K562 (cell line): ENCODE measurements around the gene BMI1. TPM values are rescaled to one million over a fixed set of nuclear protein-coding genes. Genes with fewer than 3 reads are reported as not detected.

ENCODE experiments used
- ATAC-seq: fragments of 200-7000 bp; cut with Tn5 transposase; 3 replicates; pipeline ENCODE4 v1.9.1; 2020; ENCODE audit warnings: moderate library complexity
- BruUV-seq: library from RNA; stranded (reverse); fragments of 400-500 nt; replicated peaks from 2 replicates; lab custom pipeline; 2021; lab: Mats Ljungman, UMichigan
- CTCF ChIA-PET: fragments of 300-600 bp; formaldehyde crosslinking; extraction: SDS; loops from one replicate; lab custom pipeline; 2021; ENCODE audit warnings: low intra/inter-chr PET ratio; lab: Yijun Ruan, JAX
- POLR2A ChIA-PET: fragments of 300-600, 350-650 bp; sonication (Branson Sonifier 250); formaldehyde crosslinking; extraction: SDS; loops from one replicate; lab custom pipeline; 2021; ENCODE audit warnings: antibody characterized with exemption, inconsistent platforms; lab: Yijun Ruan, JAX
- DNase-seq, 4 experiments: peaks; one replicate each; pipeline versions ENCODE4 v3.0.0 to v3.0.0-alpha.2; 2011 to 2018; ENCODE audit warnings: low spot score in 3 of 4, mixed read lengths in 3 of 4; ENCODE audit errors: extremely low read depth in 1 of 4
- FAIRE-seq: peaks from 2 replicates; lab custom pipeline; 2011; peaks lifted over from hg19 to GRCh38; lab: Jason Lieb, UNC
- H2AFZ ChIP-seq: 2 replicates; pipeline ENCODE4 v1.6.0; 2011; ENCODE audit warnings: low read depth, low read length, control low read depth, inconsistent platforms
- H3K27ac ChIP-seq: fragments of 200-600 bp; 3 replicates; pipeline ENCODE4 v1.8.0; 2011; ENCODE audit warnings: low read depth, mild to moderate bottlenecking, control low read depth, inconsistent platforms, low read length, moderate library complexity, mixed read lengths; ENCODE audit errors: extremely low read depth
- H3K27me3 ChIP-seq, 2 experiments: fragments of 300-600 bp in 1 of 2; 2 replicates in 1 of 2; 3 replicates in 1 of 2; pipeline versions ENCODE4 v1.6.0 to v1.8.0; 2011; ENCODE audit warnings: inconsistent platforms in 2 of 2, low read length in 2 of 2, mild to moderate bottlenecking in 1 of 2, mixed read lengths in 1 of 2, moderate library complexity in 1 of 2; ENCODE audit not compliant: control insufficient read depth in 2 of 2, insufficient read depth in 2 of 2
- H3K36me3 ChIP-seq: fragments of 300-600 bp; 3 replicates; pipeline ENCODE4 v1.8.0; 2011; ENCODE audit warnings: mild to moderate bottlenecking, low read length, inconsistent platforms; ENCODE audit not compliant: control insufficient read depth, insufficient read depth
- H3K4me1 ChIP-seq, 2 experiments: fragments of 200-600 bp in 1 of 2; replicated peaks in 1 of 2; 2 replicates in 1 of 2; 3 replicates in 1 of 2; pipeline versions ENCODE4 v1.5.1 to v1.8.0; 2011; ENCODE audit warnings: inconsistent platforms in 2 of 2, low read length in 2 of 2, mild to moderate bottlenecking in 1 of 2, mixed read lengths in 1 of 2, moderate library complexity in 1 of 2; ENCODE audit not compliant: control insufficient read depth in 2 of 2, insufficient read depth in 2 of 2
- H3K4me2 ChIP-seq: 2 replicates; pipeline ENCODE4 v1.6.1; 2011; ENCODE audit warnings: low read length, control low read depth, inconsistent platforms, mixed read lengths; ENCODE audit not compliant: insufficient read depth
- H3K4me3 ChIP-seq: fragments of 200-600 bp; sonication (generic), shearing (Covaris generic); 2 replicates; pipeline ENCODE4 v1.5.1; 2016; ENCODE audit warnings: control low read depth, inconsistent platforms
- H3K79me2 ChIP-seq: fragments of 200-600 bp; 3 replicates; pipeline ENCODE4 v1.8.0; 2011; ENCODE audit warnings: low read length, inconsistent platforms; ENCODE audit not compliant: control insufficient read depth, insufficient read depth
- H3K9ac ChIP-seq, 2 experiments: 2 replicates each; pipeline versions ENCODE4 v1.6.0 to v1.6.1; 2011; ENCODE audit warnings: low read depth in 2 of 2, low read length in 2 of 2, control low read depth in 1 of 2, inconsistent platforms in 1 of 2, mild to moderate bottlenecking in 1 of 2, mixed read lengths in 1 of 2; ENCODE audit not compliant: insufficient read depth in 1 of 2
- H3K9me1 ChIP-seq: one replicate; pipeline ENCODE4 v1.6.0; 2011; ENCODE audit warnings: inconsistent platforms, mild to moderate bottlenecking, low read length, moderate library complexity; ENCODE audit not compliant: control insufficient read depth, insufficient read depth
- H3K9me3 ChIP-seq: replicated peaks from 2 replicates; pipeline ENCODE4 v1.5.1; 2011; ENCODE audit warnings: low read depth, low read length, inconsistent platforms; ENCODE audit not compliant: control insufficient read depth, insufficient read depth
- H4K20me1 ChIP-seq: replicated peaks from 2 replicates; pipeline ENCODE4 v1.6.1; 2011; ENCODE audit warnings: low read length, inconsistent platforms, mixed read lengths; ENCODE audit not compliant: control insufficient read depth, insufficient read depth
- CBFA2T3 ChIP-seq: fragments of 450-650 bp; IDR thresholded peaks from 2 replicates; pipeline ENCODE4 v1.6.1; 2017
- CREM ChIP-seq: IDR thresholded peaks from 2 replicates; pipeline ENCODE4 v1.6.1; 2014; ENCODE audit warnings: antibody characterized with exemption, low read depth
- ESRRB ChIP-seq: fragments of 250-450 bp; sonication (Bioruptor Pico); IDR thresholded peaks from 2 replicates; pipeline ENCODE4 v1.5.0; 2020; ENCODE audit warnings: mild to moderate bottlenecking, moderate library complexity, borderline replicate concordance
- KDM4B ChIP-seq, 2 experiments: fragments of 450-650 bp in 1 of 2; sonication (generic) in 1 of 2; IDR thresholded peaks; 2 replicates each; pipeline ENCODE4 v1.6.1; 2016 to 2017; ENCODE audit warnings: borderline replicate concordance in 2 of 2, antibody characterized with exemption in 1 of 2, low read depth in 1 of 2, mild to moderate bottlenecking in 1 of 2
- KLF1 ChIP-seq: fragments of 450-650 bp; IDR thresholded peaks from 2 replicates; pipeline ENCODE4 v1.6.1; 2016; ENCODE audit warnings: missing genetic modification characterization, missing compliant biosample characterization
- KLF10 ChIP-seq: fragments of 250-450 bp; sonication (Bioruptor Pico); IDR thresholded peaks from 2 replicates; pipeline ENCODE4 v1.6.1; 2021; ENCODE audit warnings: matching md5 sums
- NFIC ChIP-seq: fragments of 450-650 bp; IDR thresholded peaks from 2 replicates; pipeline ENCODE4 v1.6.1; 2017; ENCODE audit warnings: mild to moderate bottlenecking, inconsistent platforms
- RAD21 ChIP-seq, 2 experiments: fragments of 250-450 bp in 1 of 2; fragments of 450-650 bp in 1 of 2; sonication (Bioruptor Pico) in 1 of 2; formaldehyde crosslinking in 1 of 2; IDR thresholded peaks in 1 of 2; conservative IDR thresholded peaks in 1 of 2; 2 replicates each; pipeline versions ENCODE4 v1.4.0 to v1.8.0; 2020 to 2022; ENCODE audit warnings: mild to moderate bottlenecking in 2 of 2, moderate library complexity in 1 of 2
- SP2 ChIP-seq: IDR thresholded peaks from 2 replicates; pipeline ENCODE4 v1.6.1; 2011; ENCODE audit warnings: mild to moderate bottlenecking, low read depth, low read length, moderate library complexity; ENCODE audit not compliant: poor library complexity, severe bottlenecking; ENCODE audit errors: extremely low read depth
- ZNF224 ChIP-seq: sonication (generic); formaldehyde crosslinking; IDR thresholded peaks from 2 replicates; pipeline ENCODE4 v1.8.0; 2022; ENCODE audit warnings: mild to moderate bottlenecking, missing genetic modification reagents
- ZNF263 ChIP-seq: sonication (generic); formaldehyde crosslinking; IDR thresholded peaks from 2 replicates; pipeline ENCODE4 v1.8.0; 2022; ENCODE audit warnings: mild to moderate bottlenecking, missing genetic modification reagents, borderline replicate concordance
- WGBS: fragments of 100-300 bp; shearing (Covaris generic); methylation state at CpG from one replicate; pipeline ENCODE4 v1.1.6; 2016; ENCODE audit warnings: low coverage, mixed read lengths; ENCODE audit not compliant: insufficient coverage; ENCODE audit errors: missing lambda C conversion rate; 5-methylcytosine and 5-hydroxymethylcytosine counted together
- in situ Hi-C: fragments of 300-500 bp; cut with MboI; formaldehyde crosslinking; loops from 4 replicates; pipeline ENCODE4 v1.15.0; 2018; ENCODE audit warnings: inconsistent platforms, mixed read lengths
- intact Hi-C: fragments of 100-400 bp; cut with micrococcal nuclease; formaldehyde crosslinking; loops from 2 replicates; pipeline ENCODE4 v1.14.2; 2022
- polyA plus RNA-seq, 8 experiments: library from polyadenylated mRNA; depleted of rRNA in 4 of 8; stranded (reverse) in 5 of 8; unstranded in 3 of 8; fragments of >200 nt; fragmentation: Nextera tagmentation in 2 of 8; fragmentation: Illumina TruSeq in 1 of 8; extraction: Ambion mirVana in 2 of 8; extraction: Trizol in 1 of 8; gene quantifications; 2 replicates each; pipeline versions ENCODE4 v1.2.1 to v1.2.3, GENCODE V29; 2011 to 2014; ENCODE audit warnings: inconsistent platforms in 1 of 8, missing spikeins in 1 of 8
- total RNA-seq, 7 experiments: library from RNA; depleted of rRNA in 6 of 7; stranded (reverse); fragments of >200 nt in 6 of 7; fragmentation: Illumina TruSeq in 2 of 7; extraction: Trizol in 2 of 7; gene quantifications; 2 replicates each; pipeline versions ENCODE4 v1.2.1 to v1.2.3, GENCODE V29; 2011 to 2021; ENCODE audit warnings: low replicate concordance in 1 of 7
- TF ChIP-seq, protein P1 (sequence below), 3 experiments: IDR thresholded peaks in 2 of 3; conservative IDR thresholded peaks in 1 of 3; 2 replicates each; pipeline ENCODE4 v1.5.1; 2011 to 2012; ENCODE audit warnings: low read length in 3 of 3, mild to moderate bottlenecking in 3 of 3, control low read depth in 2 of 3, improper control_type of control experiment in 1 of 3, inconsistent platforms in 1 of 3, low read depth in 1 of 3, mixed read lengths in 1 of 3, moderate library complexity in 1 of 3; ENCODE audit not compliant: insufficient read depth in 2 of 3

Gene BMI1
- total and polyA plus RNA-seq, 9 of the 15 experiments (the other 6 are each of a cell fraction or from before 2014, with no cell fraction given) = 21.4 to 103 (median 70.8) TPM

DNA sequence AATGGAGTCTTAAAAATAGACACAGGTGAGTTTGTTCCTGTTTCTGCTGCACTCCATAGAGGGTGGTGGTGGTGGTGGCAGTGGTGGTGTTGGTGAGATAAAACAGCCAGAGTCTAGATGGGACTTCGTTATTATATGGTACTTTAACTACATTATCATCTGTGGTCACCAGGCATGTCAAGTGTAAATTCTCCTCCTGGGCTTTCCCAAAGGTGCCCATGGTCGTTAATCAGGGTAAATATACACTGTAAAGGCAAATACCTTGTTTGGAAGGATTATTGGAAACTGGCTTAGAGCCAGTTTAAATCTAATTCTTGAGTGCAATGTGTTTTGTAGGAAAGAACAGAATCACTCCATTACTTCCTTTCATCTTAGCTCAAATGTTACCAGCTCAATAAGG is 26.2 kb upstream of the BMI1 start:
- no peaks in the 10 kb centered on the region for H3K9me1 ChIP-seq
- no peaks in the 10 kb centered on the region for H3K27me3 ChIP-seq
- POLR2A ChIA-PET = interaction anchor here (0.6 kb wide), 1 partner anchor 49 kb away, joined by 4 read pairs; no protein-coding TSS in a partner anchor
- no peak overlapping the region for H2AFZ ChIP-seq
- intact Hi-C loops (no loop called here), in situ Hi-C loops (no loop called here)
- no peaks in the 10 kb centered on the region for H3K9me3 ChIP-seq
- H3K4me1 ChIP-seq = no peaks in the 10 kb centered on the region
- FAIRE-seq (peak; percentile 15), DNase-seq (no peak), ATAC-seq (no peak)
- H3K36me3 ChIP-seq = no peaks in the 10 kb centered on the region
- no peak overlapping the region for H3K27ac ChIP-seq
- H3K9ac ChIP-seq = no peak overlapping the region
- H3K4me2 ChIP-seq = no peak overlapping the region
- no peak overlapping the region for H3K4me3 ChIP-seq
- TF ChIP-seq SP2 (no peak), KLF10 (no peak), NFIC (peak; percentile 45)
- TF ChIP-seq, all 486 proteins: peak for 1
- WGBS = 2% methylated on average over 2 of the region's 2 CpGs
- BruUV-seq = no TSS peak
- CTCF ChIA-PET = no interaction called here
- H4K20me1 ChIP-seq = no peaks in the 10 kb centered on the region
- no peaks in the 10 kb centered on the region for H3K79me2 ChIP-seq

GRCh38 chr10:22301193-22301592 is 19.7 kb upstream of the BMI1 start:
- no TSS peak for BruUV-seq
- POLR2A ChIA-PET = no interaction called here
- Histone ChIP-seq H3K9me3 (no peaks in the 10 kb centered on the region), H3K9me1 (no peaks in the 10 kb centered on the region), H3K4me1 (no peaks in the 10 kb centered on the region; a peak in 1 of 5 replicates), H2AFZ (peak overlapping the region; percentile 35; the same call in 1 of the 2 replicates), H3K27me3 (no peaks in the 10 kb centered on the region), H3K27ac (no peak overlapping the region), H3K4me2 (no peak overlapping the region), H3K4me3 (no peak overlapping the region), H3K36me3 (no peaks in the 10 kb centered on the region), H4K20me1 (no peaks in the 10 kb centered on the region), H3K9ac (0 out of 4 replicates have a peak overlapping the region, but pooled peaks of 1 of the 2 experiments have one; percentile 29), H3K79me2 (no peaks in the 10 kb centered on the region)
- CTCF ChIA-PET = interaction anchor here (0.7 kb wide), 1 partner anchor 307 kb away, joined by 3 read pairs; no protein-coding TSS in a partner anchor
- intact Hi-C loops = no loop called here
- peak; percentile 71 for ATAC-seq
- no peak for TF ChIP-seq ZNF263
- TF ChIP-seq ESRRB (CRISPR knock-in tag) = no peak
- no peak for TF ChIP-seq CREM
- TF ChIP-seq ZNF224 (CRISPR knock-in tag) = no peak
- TF ChIP-seq, protein P1, sequence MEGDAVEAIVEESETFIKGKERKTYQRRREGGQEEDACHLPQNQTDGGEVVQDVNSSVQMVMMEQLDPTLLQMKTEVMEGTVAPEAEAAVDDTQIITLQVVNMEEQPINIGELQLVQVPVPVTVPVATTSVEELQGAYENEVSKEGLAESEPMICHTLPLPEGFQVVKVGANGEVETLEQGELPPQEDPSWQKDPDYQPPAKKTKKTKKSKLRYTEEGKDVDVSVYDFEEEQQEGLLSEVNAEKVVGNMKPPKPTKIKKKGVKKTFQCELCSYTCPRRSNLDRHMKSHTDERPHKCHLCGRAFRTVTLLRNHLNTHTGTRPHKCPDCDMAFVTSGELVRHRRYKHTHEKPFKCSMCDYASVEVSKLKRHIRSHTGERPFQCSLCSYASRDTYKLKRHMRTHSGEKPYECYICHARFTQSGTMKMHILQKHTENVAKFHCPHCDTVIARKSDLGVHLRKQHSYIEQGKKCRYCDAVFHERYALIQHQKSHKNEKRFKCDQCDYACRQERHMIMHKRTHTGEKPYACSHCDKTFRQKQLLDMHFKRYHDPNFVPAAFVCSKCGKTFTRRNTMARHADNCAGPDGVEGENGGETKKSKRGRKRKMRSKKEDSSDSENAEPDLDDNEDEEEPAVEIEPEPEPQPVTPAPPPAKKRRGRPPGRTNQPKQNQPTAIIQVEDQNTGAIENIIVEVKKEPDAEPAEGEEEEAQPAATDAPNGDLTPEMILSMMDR (IDR thresholded peaks at IDR 0.05 in 2 of 3, conservative IDR thresholded peaks at IDR 0.05 in 1 of 3; ENCODE audit: insufficient read depth in 2 of 3, low read depth in 1 of 3, low read length in 3 of 3) = peak; percentile 16 to 30 (median 18); a peak in 1 of 6 replicates
- no peak for TF ChIP-seq NFIC
- TF ChIP-seq KLF1 (tag) = no peak
- 0 out of 2 replicates have a peak, but pooled peaks have one; percentile 18 for TF ChIP-seq CBFA2T3
- TF ChIP-seq RAD21 (CRISPR knock-in tag; conservative IDR thresholded peaks at IDR 0.05 in 1 of 2, IDR thresholded peaks at IDR 0.05 in 1 of 2) = 0 out of 4 replicates have a peak, but pooled peaks of 1 of the 2 experiments have one; percentile 21
- TF ChIP-seq KDM4B (IDR thresholded peaks at IDR 0.05; ENCODE audit: borderline replicate concordance in 2 of 2, low read depth in 1 of 2) = no peak
- in situ Hi-C loops = no loop called here
- peak; percentile 67 for FAIRE-seq
- WGBS = 95% methylated on average over 4 of the region's 4 CpGs
- peak in 1 of 4 experiments; percentile 25 for DNase-seq
